Lower lobe of right lung (tissue), 2 donors: ENCODE results near the gene KCNB1. TPM values are rescaled to one million over a fixed set of nuclear protein-coding genes. Genes with fewer than 3 reads are reported as not detected.

ENCODE experiments used
- ATAC-seq, 2 donors: fragments of 200-7000 bp; cut with Tn5 transposase; one replicate each; pipeline ENCODE4 v1.9.1; 2020 to 2022; ENCODE audit warnings: mild to moderate bottlenecking in 2 of 2, moderate library complexity in 2 of 2
- DNase-seq: peaks from one replicate; pipeline ENCODE4 v3.0.0-alpha.2; 2020
- H3K27ac ChIP-seq: fragments of 200-600 bp; one replicate; pipeline ENCODE4 v1.8.0; 2022
- H3K27me3 ChIP-seq: fragments of 200-600 bp; one replicate; pipeline ENCODE4 v1.8.0; 2022; ENCODE audit warnings: low read depth
- H3K36me3 ChIP-seq: fragments of 200-600 bp; one replicate; pipeline ENCODE4 v1.8.0; 2022; ENCODE audit warnings: mild to moderate bottlenecking
- H3K4me1 ChIP-seq: fragments of 200-600 bp; one replicate; pipeline ENCODE4 v1.8.0; 2022
- H3K4me3 ChIP-seq: fragments of 200-600 bp; one replicate; pipeline ENCODE4 v1.8.0; 2022; ENCODE audit warnings: mild to moderate bottlenecking
- H3K9me3 ChIP-seq: fragments of 200-600 bp; one replicate; pipeline ENCODE4 v1.8.0; 2022
- CTCF ChIP-seq: fragments of 200-600 bp; IDR thresholded peaks from one replicate; pipeline ENCODE4 v1.8.0; 2022; ENCODE audit warnings: antibody characterized with exemption, mild to moderate bottlenecking
- intact Hi-C: fragments of 100-400 bp; cut with DNase I; formaldehyde crosslinking; loops from one replicate; pipeline ENCODE4 v1.11.0; 2022
- total RNA-seq: library from RNA; stranded (reverse); fragmentation: NEBNext Ultra II Directional; extraction: Animal tissue kit (Norgen Biotek cat#: 25700); gene quantifications from one replicate; pipeline ENCODE4 v1.2.1, GENCODE V29; 2021
- donor health status: DM: no; HTN: yes; CAD: no; lungs with severe emphysema.

The KCNB1 gene
- total RNA-seq, 1 donor from 2014 or later, result 0.53 TPM

GRCh38 chr20:49381558-49382493 is 100.6 kb downstream of the KCNB1 start:
- peak; percentile 51 to 55 for ATAC-seq
- Histone ChIP-seq H3K27ac (no peak overlapping the region), H3K36me3 (no peaks in the 10 kb centered on the region), H3K27me3 (no peaks in the 10 kb centered on the region), H3K4me1 (no peaks in the 10 kb centered on the region), H3K4me3 (no peak overlapping the region), H3K9me3 (no peaks in the 10 kb centered on the region)
- no peak for DNase-seq
- no peak for TF ChIP-seq CTCF
- intact Hi-C loops, result no loop called here

- DNase-seq (no peak), ATAC-seq (no peak)
- no peak overlapping the region for H3K27ac ChIP-seq
- no peaks in the 10 kb centered on the region for H3K9me3 ChIP-seq
- H3K27me3 ChIP-seq, result no peaks in the 10 kb centered on the region
- intact Hi-C loops, result no loop called here
- TF ChIP-seq CTCF, result no peak
- H3K4me1 ChIP-seq, result no peaks in the 10 kb centered on the region
- no peaks in the 10 kb centered on the region for H3K36me3 ChIP-seq
- no peak overlapping the region for H3K4me3 ChIP-seq
Observed at GRCh38 chr20:49380337-49380780, 102.1 kb downstream of the KCNB1 start.

- no peak overlapping the region for H3K4me3 ChIP-seq
- intact Hi-C loops, result no loop called here
- no peak for ATAC-seq
Observed at GRCh38 chr20:49379338-49379737, 103.1 kb downstream of the KCNB1 start.

GRCh38 chr20:49377326-49377725 is 105.1 kb downstream of the KCNB1 start:
- DNase-seq, result no peak
- Histone ChIP-seq H3K27me3 (no peaks in the 10 kb centered on the region), H3K9me3 (no peaks in the 10 kb centered on the region), H3K36me3 (no peaks in the 10 kb centered on the region), H3K27ac (no peak overlapping the region), H3K4me1 (no peaks in the 10 kb centered on the region), H3K4me3 (no peak overlapping the region)
- intact Hi-C loops, result no loop called here
- no peak for ATAC-seq
- no peak for TF ChIP-seq CTCF

More at GRCh38 chr20:49379338-49379737, 103.1 kb downstream of the KCNB1 start:
- Histone ChIP-seq H3K27ac (no peak overlapping the region), H3K36me3 (no peaks in the 10 kb centered on the region), H3K27me3 (no peaks in the 10 kb centered on the region), H3K4me1 (no peaks in the 10 kb centered on the region), H3K9me3 (no peaks in the 10 kb centered on the region)
- DNase-seq, result no peak
- TF ChIP-seq CTCF, result no peak

DNA sequence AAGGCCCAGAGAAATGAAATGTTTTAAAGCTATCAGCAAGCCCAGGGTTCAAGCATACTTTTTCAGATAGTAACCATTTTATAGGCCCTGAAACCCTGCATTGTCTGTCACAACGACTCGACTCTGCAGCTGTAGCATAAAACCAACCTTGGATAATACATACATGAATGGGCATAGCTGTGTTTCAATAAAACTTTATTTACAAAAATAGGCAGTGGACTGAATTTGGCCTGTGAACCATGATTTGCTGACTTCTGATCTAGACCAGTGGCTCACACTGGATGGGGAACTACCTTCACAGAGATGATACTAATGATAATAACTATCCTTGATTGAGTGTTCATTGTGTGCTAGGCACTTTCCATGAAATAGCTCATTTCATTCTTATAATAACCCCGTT is 107.3 kb downstream of the KCNB1 start:
- no peaks in the 10 kb centered on the region for H3K9me3 ChIP-seq
- no peak for ATAC-seq
- no peak overlapping the region for H3K4me3 ChIP-seq
- no peaks in the 10 kb centered on the region for H3K4me1 ChIP-seq
- H3K27me3 ChIP-seq, result no peaks in the 10 kb centered on the region
- no peaks in the 10 kb centered on the region for H3K36me3 ChIP-seq
- no peak for TF ChIP-seq CTCF
- no peak for DNase-seq
- no peak overlapping the region for H3K27ac ChIP-seq
- intact Hi-C loops, result no loop called here
